ENCODE data around the gene IRF5.

IRF5 gene

DNA sequence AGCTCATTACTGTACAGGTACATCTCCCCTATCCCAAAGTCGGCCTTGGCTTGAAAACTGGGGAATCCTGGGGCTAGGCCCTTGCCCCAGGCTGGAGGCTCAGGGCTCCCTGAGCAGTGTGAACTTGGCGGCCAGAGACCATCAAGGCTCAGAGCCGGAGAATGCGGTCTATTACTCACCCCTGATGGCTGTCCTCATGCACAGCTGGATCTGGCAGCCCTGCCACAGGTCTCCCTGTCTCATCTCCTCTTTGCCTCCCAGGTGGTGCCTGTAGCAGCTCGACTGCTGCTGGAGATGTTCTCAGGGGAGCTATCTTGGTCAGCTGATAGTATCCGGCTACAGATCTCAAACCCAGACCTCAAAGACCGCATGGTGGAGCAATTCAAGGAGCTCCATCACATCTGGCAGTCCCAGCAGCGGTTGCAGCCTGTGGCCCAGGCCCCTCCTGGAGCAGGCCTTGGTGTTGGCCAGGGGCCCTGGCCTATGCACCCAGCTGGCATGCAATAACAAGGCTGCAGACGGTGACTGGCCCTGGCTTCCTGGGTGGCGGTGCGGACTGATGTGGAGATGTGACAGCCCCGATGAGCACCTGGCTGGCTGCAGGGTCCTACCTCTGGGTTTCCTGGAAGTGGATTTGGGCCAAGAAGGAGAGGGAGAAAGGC is 10.7 kb downstream of the IRF5 start:
- DNase-seq: peak; percentile 26 to 42
- Histone ChIP-seq H3K79me2 (ENCODE audit: control insufficient read depth, insufficient read depth, low read length, poor library complexity) (no peaks in the 10 kb centered on the region), H3K18ac (ENCODE audit: low read length) (no peak overlapping the region), H3K23ac (ENCODE audit: low read length) (no peak overlapping the region), H4K12ac (ENCODE audit: low read depth, low read length) (no peak overlapping the region), H3K27me3 (ENCODE audit: insufficient read depth, low read length) (no peaks in the 10 kb centered on the region), H2AK5ac (ENCODE audit: low read length) (no peak overlapping the region), H3K36me3 (ENCODE audit: control insufficient read depth in 1 of 2, insufficient read depth in 2 of 2, low read length in 2 of 2) (peaks cover 0 to 3% of the 10 kb centered on the region in 2 experiments), H4K91ac (ENCODE audit: low read depth, low read length) (no peak overlapping the region), H3K9me3 (ENCODE audit: insufficient read depth, low read depth, low read length) (no peaks in the 10 kb centered on the region), H3K9ac (ENCODE audit: low read length) (no peak overlapping the region), H3K79me1 (ENCODE audit: low read length) (no peaks in the 10 kb centered on the region), H3K4me2 (ENCODE audit: low read length) (no peak overlapping the region), H4K8ac (ENCODE audit: low read depth, low read length) (peak overlapping the region; percentile 22), H2BK120ac (ENCODE audit: insufficient read depth, low read length, poor library complexity) (no peak overlapping the region), H3K4me3 (ENCODE audit: low read depth, low read length) (no peak overlapping the region), H3K4me1 (ENCODE audit: control insufficient read depth in 1 of 2, insufficient read depth in 2 of 2, low read length in 2 of 2) (peaks cover 0 to 3% of the 10 kb centered on the region in 2 experiments), H2BK12ac (ENCODE audit: low read length) (no peak overlapping the region), H2AFZ (ENCODE audit: insufficient read depth, low read length, poor library complexity) (no peak overlapping the region), H2BK5ac (ENCODE audit: low read depth, low read length, poor library complexity) (no peak overlapping the region), H3K4ac (ENCODE audit: low read depth, low read length) (no peak overlapping the region), H3K27ac (ENCODE audit: low read depth, low read length) (no peak overlapping the region), H3K14ac (ENCODE audit: low read length) (no peak overlapping the region)
- WGBS (ENCODE audit: extremely low coverage, insufficient coverage, insufficient read length): no CpG with 5 or more reads among the region's 12 CpGs

- Histone ChIP-seq H3K23ac (ENCODE audit: low read length) (no peak overlapping the region), H3K36me3 (ENCODE audit: control insufficient read depth in 1 of 2, insufficient read depth in 2 of 2, low read length in 2 of 2) (peaks cover 2 to 6% of the 10 kb centered on the region in 2 experiments), H2AK5ac (ENCODE audit: low read length) (no peak overlapping the region), H3K9me3 (ENCODE audit: insufficient read depth, low read depth, low read length) (no peaks in the 10 kb centered on the region), H4K8ac (ENCODE audit: low read depth, low read length) (no peak overlapping the region), H3K9ac (ENCODE audit: low read length) (no peak overlapping the region), H2BK5ac (ENCODE audit: low read depth, low read length, poor library complexity) (no peak overlapping the region), H3K4ac (ENCODE audit: low read depth, low read length) (no peak overlapping the region), H3K14ac (ENCODE audit: low read length) (no peak overlapping the region), H3K79me1 (ENCODE audit: low read length) (no peaks in the 10 kb centered on the region), H4K12ac (ENCODE audit: low read depth, low read length) (no peak overlapping the region), H4K91ac (ENCODE audit: low read depth, low read length) (no peak overlapping the region), H2BK12ac (ENCODE audit: low read length) (no peak overlapping the region), H3K27me3 (ENCODE audit: insufficient read depth, low read length) (no peaks in the 10 kb centered on the region), H3K18ac (ENCODE audit: low read length) (no peak overlapping the region), H3K4me2 (ENCODE audit: low read length) (no peak overlapping the region), H3K27ac (ENCODE audit: low read depth, low read length) (no peak overlapping the region), H3K79me2 (ENCODE audit: control insufficient read depth, insufficient read depth, low read length, poor library complexity) (no peaks in the 10 kb centered on the region), H3K4me1 (ENCODE audit: control insufficient read depth in 1 of 2, insufficient read depth in 2 of 2, low read length in 2 of 2) (peaks cover 0 to 3% of the 10 kb centered on the region in 2 experiments), H2AFZ (ENCODE audit: insufficient read depth, low read length, poor library complexity) (no peak overlapping the region), H2BK120ac (ENCODE audit: insufficient read depth, low read length, poor library complexity) (no peak overlapping the region), H3K4me3 (ENCODE audit: low read depth, low read length) (no peak overlapping the region)
- no CpG with 5 or more reads among the region's 4 CpGs for WGBS (ENCODE audit: extremely low coverage, insufficient coverage, insufficient read length)
- no peak for DNase-seq
These were observed 11.4 kb downstream of the IRF5 start for GRCh38 chr7:128948976-128949760.

DNA sequence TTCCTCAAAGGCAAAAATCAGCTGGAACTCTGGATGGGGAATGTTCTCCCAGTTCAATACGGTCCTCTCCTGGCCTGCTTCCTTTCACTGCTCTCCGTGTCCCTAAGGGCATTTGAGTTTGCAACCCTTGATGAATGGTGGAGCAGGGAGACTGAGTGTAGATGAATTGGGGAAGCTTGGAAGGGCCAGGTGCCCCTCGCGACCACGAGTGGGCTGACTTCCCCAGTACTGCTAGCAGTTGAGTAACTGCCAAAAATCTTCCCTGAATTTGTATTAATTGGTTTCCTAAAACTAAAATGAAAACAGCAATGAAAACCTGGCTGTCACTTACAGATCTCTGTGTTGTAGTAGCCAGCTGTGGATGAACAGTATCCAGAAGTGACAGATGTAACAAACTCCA is 13.6 kb downstream of the IRF5 start:
- H3K27ac ChIP-seq (ENCODE audit: low read depth, low read length): no peak overlapping the region
- H2BK120ac ChIP-seq (ENCODE audit: insufficient read depth, low read length, poor library complexity): no peak overlapping the region
- H3K9me3 ChIP-seq (ENCODE audit: insufficient read depth, low read depth, low read length): no peaks in the 10 kb centered on the region
- no peaks in the 10 kb centered on the region for H3K79me1 ChIP-seq (ENCODE audit: low read length)
- no peak overlapping the region for H3K4ac ChIP-seq (ENCODE audit: low read depth, low read length)
- H4K12ac ChIP-seq (ENCODE audit: low read depth, low read length): no peak overlapping the region
- DNase-seq: no peak
- H2BK5ac ChIP-seq (ENCODE audit: low read depth, low read length, poor library complexity): no peak overlapping the region
- no CpG with 5 or more reads among the region's 5 CpGs for WGBS (ENCODE audit: extremely low coverage, insufficient coverage, insufficient read length)
- H2BK12ac ChIP-seq (ENCODE audit: low read length): no peak overlapping the region
- H3K4me3 ChIP-seq (ENCODE audit: low read depth, low read length): no peak overlapping the region
- no peaks in the 10 kb centered on the region for H3K79me2 ChIP-seq (ENCODE audit: control insufficient read depth, insufficient read depth, low read length, poor library complexity)
- no peak overlapping the region for H3K18ac ChIP-seq (ENCODE audit: low read length)
- H3K36me3 ChIP-seq (ENCODE audit: control insufficient read depth in 1 of 2, insufficient read depth in 2 of 2, low read length in 2 of 2): peaks cover 9 to 21% of the 10 kb centered on the region in 2 experiments
- H3K4me2 ChIP-seq (ENCODE audit: low read length): no peak overlapping the region
- no peak overlapping the region for H3K23ac ChIP-seq (ENCODE audit: low read length)
- no peak overlapping the region for H2AK5ac ChIP-seq (ENCODE audit: low read length)
- H3K9ac ChIP-seq (ENCODE audit: low read length): no peak overlapping the region
- no peak overlapping the region for H4K91ac ChIP-seq (ENCODE audit: low read depth, low read length)
- H3K4me1 ChIP-seq (ENCODE audit: control insufficient read depth in 1 of 2, insufficient read depth in 2 of 2, low read length in 2 of 2): peaks cover 0 to 3% of the 10 kb centered on the region in 2 experiments
- H3K27me3 ChIP-seq (ENCODE audit: insufficient read depth, low read length): no peaks in the 10 kb centered on the region
- no peak overlapping the region for H4K8ac ChIP-seq (ENCODE audit: low read depth, low read length)
- H3K14ac ChIP-seq (ENCODE audit: low read length): no peak overlapping the region
- H2AFZ ChIP-seq (ENCODE audit: insufficient read depth, low read length, poor library complexity): no peak overlapping the region

GRCh38 chr7:128954150-128954549 is 16.4 kb downstream of the IRF5 start:
- H3K4ac ChIP-seq (ENCODE audit: low read depth, low read length): no peak overlapping the region
- no peaks in the 10 kb centered on the region for H3K27me3 ChIP-seq (ENCODE audit: insufficient read depth, low read length)
- no peaks in the 10 kb centered on the region for H3K79me2 ChIP-seq (ENCODE audit: control insufficient read depth, insufficient read depth, low read length, poor library complexity)
- H3K4me2 ChIP-seq (ENCODE audit: low read length): no peak overlapping the region
- H4K91ac ChIP-seq (ENCODE audit: low read depth, low read length): no peak overlapping the region
- no peak overlapping the region for H4K8ac ChIP-seq (ENCODE audit: low read depth, low read length)
- no peak overlapping the region for H3K23ac ChIP-seq (ENCODE audit: low read length)
- WGBS (ENCODE audit: extremely low coverage, insufficient coverage, insufficient read length): no CpG with 5 or more reads among the region's 2 CpGs
- no peaks in the 10 kb centered on the region for H3K9me3 ChIP-seq (ENCODE audit: insufficient read depth, low read depth, low read length)
- no peak overlapping the region for H3K18ac ChIP-seq (ENCODE audit: low read length)
- no peak overlapping the region for H4K12ac ChIP-seq (ENCODE audit: low read depth, low read length)
- DNase-seq: no peak
- no peak overlapping the region for H2AFZ ChIP-seq (ENCODE audit: insufficient read depth, low read length, poor library complexity)
- H3K4me1 ChIP-seq (ENCODE audit: control insufficient read depth in 1 of 2, insufficient read depth in 2 of 2, low read length in 2 of 2): no peaks in the 10 kb centered on the region
- H3K9ac ChIP-seq (ENCODE audit: low read length): no peak overlapping the region
- peaks cover 14 to 31% of the 10 kb centered on the region in 2 experiments for H3K36me3 ChIP-seq (ENCODE audit: control insufficient read depth in 1 of 2, insufficient read depth in 2 of 2, low read length in 2 of 2)
- H3K4me3 ChIP-seq (ENCODE audit: low read depth, low read length): no peak overlapping the region
- no peak overlapping the region for H3K14ac ChIP-seq (ENCODE audit: low read length)
- H2BK5ac ChIP-seq (ENCODE audit: low read depth, low read length, poor library complexity): no peak overlapping the region
- H2BK12ac ChIP-seq (ENCODE audit: low read length): no peak overlapping the region
- H2BK120ac ChIP-seq (ENCODE audit: insufficient read depth, low read length, poor library complexity): no peak overlapping the region
- no peak overlapping the region for H3K27ac ChIP-seq (ENCODE audit: low read depth, low read length)
- no peak overlapping the region for H2AK5ac ChIP-seq (ENCODE audit: low read length)
- H3K79me1 ChIP-seq (ENCODE audit: low read length): no peaks in the 10 kb centered on the region
